ENCODE data around the gene C19orf12. TPM values are rescaled to one million over a fixed set of nuclear protein-coding genes. Genes with fewer than 3 reads are reported as not detected.
A peak's percentile ranks its signal among the peaks of the same experiment; 100 is the strongest.

C19orf12 gene
- total and polyA plus RNA-seq, 5 donors from 2014 or later = 22.8 to 33.7 (median 29.4) TPM

- no peaks in the 10 kb centered on the region for H3K4me1 Mint-ChIP-seq
- H3K27me3 Mint-ChIP-seq = peaks cover 5% of the 10 kb centered on the region
Measured at GRCh38 chr19:29757551-29757950, 42.5 kb upstream of the C19orf12 start.

GRCh38 chr19:29753934-29754305, 38.9 kb upstream of the C19orf12 start:
- Histone ChIP-seq H3K27ac (ENCODE audit: insufficient read depth, low read length, poor library complexity, severe bottlenecking) (no peak overlapping the region), H3K36me3 (ENCODE audit: control insufficient read depth, insufficient read depth, low read length) (no peaks in the 10 kb centered on the region), H3K9me3 (ENCODE audit: control insufficient read depth in 2 of 2, low read length in 2 of 2) (no peaks in the 10 kb centered on the region), H3K4me3 (ENCODE audit: low read depth, low read length) (no peak overlapping the region), H3K4me1 (ENCODE audit: control insufficient read depth, insufficient read depth, low read length, poor library complexity, severe bottlenecking) (no peaks in the 10 kb centered on the region), H3K27me3 (ENCODE audit: control insufficient read depth, insufficient read depth, low read length) (no peaks in the 10 kb centered on the region)
- Mint-ChIP-seq H3K36me3 (no peaks in the 10 kb centered on the region), H3K27me3 (peaks cover 11% of the 10 kb centered on the region), H3K27ac (no peak overlapping the region), H3K4me3 (no peak overlapping the region), H3K9me3 (no peaks in the 10 kb centered on the region), H3K4me1 (no peaks in the 10 kb centered on the region)
- DNase-seq (no peak), ATAC-seq (ENCODE audit: low read depth in 2 of 2) (no peak)

More at GRCh38 chr19:29757551-29757950, 42.5 kb upstream of the C19orf12 start:
- Histone ChIP-seq H3K27me3 (ENCODE audit: control insufficient read depth, insufficient read depth, low read length) (no peaks in the 10 kb centered on the region), H3K4me3 (ENCODE audit: low read depth, low read length) (no peak overlapping the region), H3K36me3 (ENCODE audit: control insufficient read depth, insufficient read depth, low read length) (no peaks in the 10 kb centered on the region), H3K27ac (ENCODE audit: insufficient read depth, low read length, poor library complexity, severe bottlenecking) (no peak overlapping the region), H3K9me3 (ENCODE audit: control insufficient read depth in 2 of 2, low read length in 2 of 2) (no peaks in the 10 kb centered on the region), H3K4me1 (ENCODE audit: control insufficient read depth, insufficient read depth, low read length, poor library complexity, severe bottlenecking) (no peaks in the 10 kb centered on the region)
- no peak overlapping the region for H3K27ac Mint-ChIP-seq
- H3K9me3 Mint-ChIP-seq = no peaks in the 10 kb centered on the region
- H3K36me3 Mint-ChIP-seq = no peaks in the 10 kb centered on the region
- H3K4me3 Mint-ChIP-seq = no peak overlapping the region
- ATAC-seq (ENCODE audit: low read depth in 2 of 2) (no peak), DNase-seq (no peak)

- no peak overlapping the region for H3K27ac Mint-ChIP-seq
- H3K36me3 ChIP-seq (ENCODE audit: control insufficient read depth, insufficient read depth, low read length) = no peaks in the 10 kb centered on the region
- H3K27me3 ChIP-seq (ENCODE audit: control insufficient read depth, insufficient read depth, low read length) = no peaks in the 10 kb centered on the region
- no peak for ATAC-seq (ENCODE audit: low read depth in 2 of 2)
- H3K4me1 Mint-ChIP-seq = no peaks in the 10 kb centered on the region
- H3K36me3 Mint-ChIP-seq = no peaks in the 10 kb centered on the region
- H3K27me3 Mint-ChIP-seq = peaks cover 11% of the 10 kb centered on the region
- no peak overlapping the region for H3K4me3 Mint-ChIP-seq
- no peaks in the 10 kb centered on the region for H3K4me1 ChIP-seq (ENCODE audit: control insufficient read depth, insufficient read depth, low read length, poor library complexity, severe bottlenecking)
- H3K27ac ChIP-seq (ENCODE audit: insufficient read depth, low read length, poor library complexity, severe bottlenecking) = no peak overlapping the region
- no peaks in the 10 kb centered on the region for H3K9me3 ChIP-seq (ENCODE audit: control insufficient read depth in 2 of 2, low read length in 2 of 2)
- no peaks in the 10 kb centered on the region for H3K9me3 Mint-ChIP-seq
- H3K4me3 ChIP-seq (ENCODE audit: low read depth, low read length) = no peak overlapping the region
- DNase-seq = no peak
Measured at GRCh38 chr19:29753190-29753933, 38.3 kb upstream of the C19orf12 start.

- no peaks in the 10 kb centered on the region for H3K27me3 ChIP-seq (ENCODE audit: control insufficient read depth, insufficient read depth, low read length)
- Mint-ChIP-seq H3K27ac (no peak overlapping the region), H3K36me3 (no peaks in the 10 kb centered on the region), H3K4me1 (no peaks in the 10 kb centered on the region), H3K27me3 (peaks cover 6% of the 10 kb centered on the region), H3K4me3 (no peak overlapping the region), H3K9me3 (no peaks in the 10 kb centered on the region)
- H3K9me3 ChIP-seq (ENCODE audit: control insufficient read depth in 2 of 2, low read length in 2 of 2) = no peaks in the 10 kb centered on the region
- no peaks in the 10 kb centered on the region for H3K36me3 ChIP-seq (ENCODE audit: control insufficient read depth, insufficient read depth, low read length)
- no peak overlapping the region for H3K27ac ChIP-seq (ENCODE audit: insufficient read depth, low read length, poor library complexity, severe bottlenecking)
- DNase-seq (no peak), ATAC-seq (ENCODE audit: low read depth in 2 of 2) (no peak)
- H3K4me1 ChIP-seq (ENCODE audit: control insufficient read depth, insufficient read depth, low read length, poor library complexity, severe bottlenecking) = no peaks in the 10 kb centered on the region
- no peak overlapping the region for H3K4me3 ChIP-seq (ENCODE audit: low read depth, low read length)
Measured at GRCh38 chr19:29752450-29753025, 37.5 kb upstream of the C19orf12 start.

- ATAC-seq (ENCODE audit: low read depth in 2 of 2) (no peak), DNase-seq (no peak)
- H3K27me3 ChIP-seq (ENCODE audit: control insufficient read depth, insufficient read depth, low read length) = no peaks in the 10 kb centered on the region
- Mint-ChIP-seq H3K27ac (no peak overlapping the region), H3K4me1 (no peaks in the 10 kb centered on the region), H3K36me3 (no peaks in the 10 kb centered on the region), H3K27me3 (peaks cover 6% of the 10 kb centered on the region), H3K9me3 (no peaks in the 10 kb centered on the region), H3K4me3 (no peak overlapping the region)
- no peak overlapping the region for H3K4me3 ChIP-seq (ENCODE audit: low read depth, low read length)
- H3K9me3 ChIP-seq (ENCODE audit: control insufficient read depth in 2 of 2, low read length in 2 of 2) = no peaks in the 10 kb centered on the region
- H3K27ac ChIP-seq (ENCODE audit: insufficient read depth, low read length, poor library complexity, severe bottlenecking) = no peak overlapping the region
- H3K4me1 ChIP-seq (ENCODE audit: control insufficient read depth, insufficient read depth, low read length, poor library complexity, severe bottlenecking) = no peaks in the 10 kb centered on the region
- H3K36me3 ChIP-seq (ENCODE audit: control insufficient read depth, insufficient read depth, low read length) = no peaks in the 10 kb centered on the region
Measured at GRCh38 chr19:29751932-29752331, 36.9 kb upstream of the C19orf12 start.

GRCh38 chr19:29750001-29750400, 34.9 kb upstream of the C19orf12 start:
- Mint-ChIP-seq H3K36me3 (no peaks in the 10 kb centered on the region), H3K27me3 (peaks cover 6% of the 10 kb centered on the region), H3K4me1 (no peaks in the 10 kb centered on the region), H3K4me3 (no peak overlapping the region), H3K9me3 (no peaks in the 10 kb centered on the region), H3K27ac (peak overlapping the region in 1 of 3 donors; percentile 48)
- no peaks in the 10 kb centered on the region for H3K36me3 ChIP-seq (ENCODE audit: control insufficient read depth, insufficient read depth, low read length)
- DNase-seq = no peak
- H3K27me3 ChIP-seq (ENCODE audit: control insufficient read depth, insufficient read depth, low read length) = no peaks in the 10 kb centered on the region
- no peak for ATAC-seq (ENCODE audit: low read depth in 2 of 2)
- H3K4me3 ChIP-seq (ENCODE audit: low read depth, low read length) = no peak overlapping the region
- no peaks in the 10 kb centered on the region for H3K9me3 ChIP-seq (ENCODE audit: control insufficient read depth in 2 of 2, low read length in 2 of 2)
- no peak overlapping the region for H3K27ac ChIP-seq (ENCODE audit: insufficient read depth, low read length, poor library complexity, severe bottlenecking)
- H3K4me1 ChIP-seq (ENCODE audit: control insufficient read depth, insufficient read depth, low read length, poor library complexity, severe bottlenecking) = no peaks in the 10 kb centered on the region

- no peak overlapping the region for H3K4me3 Mint-ChIP-seq
- no peaks in the 10 kb centered on the region for H3K27me3 ChIP-seq (ENCODE audit: control insufficient read depth, insufficient read depth, low read length)
- H3K9me3 ChIP-seq (ENCODE audit: control insufficient read depth in 2 of 2, low read length in 2 of 2) = no peaks in the 10 kb centered on the region
- no peaks in the 10 kb centered on the region for H3K36me3 Mint-ChIP-seq
- DNase-seq (no peak), ATAC-seq (ENCODE audit: low read depth in 2 of 2) (no peak)
- H3K4me3 ChIP-seq (ENCODE audit: low read depth, low read length) = no peak overlapping the region
- H3K4me1 ChIP-seq (ENCODE audit: control insufficient read depth, insufficient read depth, low read length, poor library complexity, severe bottlenecking) = no peaks in the 10 kb centered on the region
- H3K36me3 ChIP-seq (ENCODE audit: control insufficient read depth, insufficient read depth, low read length) = no peaks in the 10 kb centered on the region
- no peaks in the 10 kb centered on the region for H3K4me1 Mint-ChIP-seq
- H3K27me3 Mint-ChIP-seq = peaks cover 6% of the 10 kb centered on the region
- H3K9me3 Mint-ChIP-seq = no peaks in the 10 kb centered on the region
- peak overlapping the region in 1 of 3 donors; percentile 48 for H3K27ac Mint-ChIP-seq
- no peak overlapping the region for H3K27ac ChIP-seq (ENCODE audit: insufficient read depth, low read length, poor library complexity, severe bottlenecking)
Measured at GRCh38 chr19:29748996-29749849, 34.2 kb upstream of the C19orf12 start.

All from CD4-positive, CD25-positive, alpha-beta regulatory T cell (primary cell).